Measurements from ENCODE around the gene CD47. TPM values are rescaled to one million over a fixed set of nuclear protein-coding genes. Genes with fewer than 3 reads are reported as not detected.

Gene CD47
- total RNA-seq, result 108 and 116 TPM in 2 replicates

DNA sequence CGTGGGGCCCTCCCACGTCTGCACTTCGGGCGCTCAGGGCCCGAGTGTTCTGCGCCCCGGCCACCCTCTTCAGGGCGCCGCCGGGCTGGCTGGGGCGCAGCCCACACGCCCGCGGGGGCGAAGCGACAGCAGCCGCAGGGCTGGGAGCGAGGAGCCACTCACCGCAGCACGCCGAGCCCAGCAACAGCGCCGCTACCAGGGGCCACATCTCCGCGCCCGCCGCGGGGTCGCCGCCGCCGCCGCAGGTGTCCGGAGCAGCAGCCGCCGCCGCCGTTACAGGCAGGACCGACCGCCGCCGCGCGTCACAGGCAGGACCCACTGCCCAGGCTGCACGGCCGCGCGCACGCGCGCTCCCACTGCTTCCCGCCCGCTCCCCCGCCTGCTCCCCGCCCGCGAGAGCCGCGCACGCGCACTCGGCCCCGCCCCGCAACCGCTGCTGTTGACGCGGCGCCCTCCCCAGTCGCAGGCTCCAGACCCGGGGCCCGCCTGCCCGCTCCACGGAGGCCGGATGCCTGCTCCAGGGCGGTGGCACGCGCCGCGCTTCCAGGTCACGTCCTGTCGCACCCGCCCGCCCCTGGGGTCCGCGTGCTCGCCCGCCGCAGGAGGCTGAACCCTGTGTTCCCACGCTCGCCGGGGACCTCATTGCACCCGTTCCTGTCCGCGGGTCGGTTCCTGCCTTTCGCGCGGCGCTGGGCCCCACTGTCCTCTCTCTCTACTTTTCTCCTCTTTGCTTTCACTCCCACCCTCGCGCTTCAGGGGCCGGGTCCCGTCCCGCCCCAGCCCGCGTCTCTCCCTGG, at the start of gene CD47:
Gene CD47, minus strand, starts transcription at position 331 of the 797 bp plus-strand sequence. Its CDS starts 123 bp downstream, at position 208.

Other genes starting within 250 kb of the CD47 start
- 54.3 and 81.1 TPM in 2 replicates for gene IFT57, start 131.4 kb upstream of the CD47 start, total RNA-seq
- gene HHLA2, start 205.5 kb upstream of the CD47 start, total RNA-seq, result 0.05 TPM in 1 of 2 replicates, not detected in the other

Data from smooth muscle cell of the umbilical artery (primary cell).